HG03045 (cell line): ENCODE measurements around the gene OR10H2.
"Not testable (repeated sequence)": the region's sequence is repeated elsewhere in the genome, so short reads cannot be mapped to it uniquely, and the experiment has no call there.

Experiments
- ATAC-seq: cut with Tn5 transposase; IDR thresholded peaks from one replicate; pipeline ENCODE4 v1.9.1; 2021; ENCODE audit warnings: mild to moderate bottlenecking, moderate library complexity; ENCODE audit not compliant: unreplicated experiment

Gene OR10H2, protein sequence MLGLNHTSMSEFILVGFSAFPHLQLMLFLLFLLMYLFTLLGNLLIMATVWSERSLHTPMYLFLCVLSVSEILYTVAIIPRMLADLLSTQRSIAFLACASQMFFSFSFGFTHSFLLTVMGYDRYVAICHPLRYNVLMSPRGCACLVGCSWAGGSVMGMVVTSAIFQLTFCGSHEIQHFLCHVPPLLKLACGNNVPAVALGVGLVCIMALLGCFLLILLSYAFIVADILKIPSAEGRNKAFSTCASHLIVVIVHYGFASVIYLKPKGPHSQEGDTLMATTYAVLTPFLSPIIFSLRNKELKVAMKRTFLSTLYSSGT

DNA sequence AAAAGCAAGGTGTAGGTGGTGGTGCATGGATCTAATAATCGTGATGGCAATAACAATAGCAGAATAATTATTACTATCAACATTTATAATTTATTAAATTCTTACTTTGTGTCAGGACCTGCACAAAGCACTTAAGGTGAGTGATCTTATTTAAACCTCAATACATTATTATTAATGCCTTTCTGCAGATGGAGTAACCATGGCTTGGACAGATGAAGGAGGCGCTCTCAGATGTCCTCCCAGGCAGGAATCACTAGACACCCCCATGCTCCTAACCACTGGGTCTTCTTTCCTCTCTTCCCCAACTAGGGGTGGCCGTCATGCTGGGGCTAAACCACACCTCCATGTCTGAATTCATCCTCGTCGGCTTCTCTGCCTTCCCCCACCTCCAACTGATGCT lies at the start of gene OR10H2:
OR10H2 (plus strand) TSS at position 301 of the 400 bp plus-strand sequence; CDS start at position 321, 20 bp downstream.
- ATAC-seq: no peak

DNA sequence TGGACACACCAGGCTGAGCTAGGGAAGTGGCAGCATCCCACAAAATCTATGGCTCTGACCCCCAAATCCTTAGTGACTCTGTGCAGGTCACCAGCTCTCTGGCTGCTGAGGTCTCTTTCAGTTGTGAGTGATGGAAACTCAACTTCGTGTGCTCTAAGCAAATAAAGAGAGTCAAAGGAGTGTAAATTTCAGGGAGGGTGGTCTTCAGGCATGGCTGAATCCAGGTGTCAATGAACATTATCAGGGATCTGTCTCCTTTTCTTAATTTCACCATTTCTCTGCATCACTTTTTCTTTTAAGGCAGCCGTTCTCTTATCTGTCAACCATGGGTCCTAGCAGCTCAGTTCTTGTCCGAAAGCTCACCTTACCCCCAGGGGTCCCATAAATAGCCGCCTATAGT lies 48.7 kb upstream of the OR10H2 start:
- ATAC-seq: no peak

DNA sequence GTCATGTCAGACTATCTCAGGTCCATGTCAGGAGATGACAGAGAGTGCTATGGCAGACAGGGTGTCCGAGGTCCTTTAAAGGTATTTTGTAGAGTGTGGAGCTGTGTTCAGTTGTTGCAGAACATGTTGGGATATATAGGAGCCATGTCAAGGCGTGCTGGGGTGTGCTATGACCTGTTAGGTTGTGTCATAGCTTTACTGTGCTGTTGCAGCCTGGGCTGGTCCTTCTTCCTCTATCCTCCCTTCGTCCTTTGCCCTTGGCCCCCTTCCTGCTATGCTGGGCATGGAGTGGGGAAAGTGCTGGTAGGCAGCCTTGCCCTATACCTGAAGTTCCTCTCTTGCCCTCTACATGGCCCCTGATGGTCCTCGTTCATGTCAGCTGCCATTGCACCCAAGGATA lies 48.0 kb upstream of the OR10H2 start:
- ATAC-seq: not testable (repeated sequence)

DNA sequence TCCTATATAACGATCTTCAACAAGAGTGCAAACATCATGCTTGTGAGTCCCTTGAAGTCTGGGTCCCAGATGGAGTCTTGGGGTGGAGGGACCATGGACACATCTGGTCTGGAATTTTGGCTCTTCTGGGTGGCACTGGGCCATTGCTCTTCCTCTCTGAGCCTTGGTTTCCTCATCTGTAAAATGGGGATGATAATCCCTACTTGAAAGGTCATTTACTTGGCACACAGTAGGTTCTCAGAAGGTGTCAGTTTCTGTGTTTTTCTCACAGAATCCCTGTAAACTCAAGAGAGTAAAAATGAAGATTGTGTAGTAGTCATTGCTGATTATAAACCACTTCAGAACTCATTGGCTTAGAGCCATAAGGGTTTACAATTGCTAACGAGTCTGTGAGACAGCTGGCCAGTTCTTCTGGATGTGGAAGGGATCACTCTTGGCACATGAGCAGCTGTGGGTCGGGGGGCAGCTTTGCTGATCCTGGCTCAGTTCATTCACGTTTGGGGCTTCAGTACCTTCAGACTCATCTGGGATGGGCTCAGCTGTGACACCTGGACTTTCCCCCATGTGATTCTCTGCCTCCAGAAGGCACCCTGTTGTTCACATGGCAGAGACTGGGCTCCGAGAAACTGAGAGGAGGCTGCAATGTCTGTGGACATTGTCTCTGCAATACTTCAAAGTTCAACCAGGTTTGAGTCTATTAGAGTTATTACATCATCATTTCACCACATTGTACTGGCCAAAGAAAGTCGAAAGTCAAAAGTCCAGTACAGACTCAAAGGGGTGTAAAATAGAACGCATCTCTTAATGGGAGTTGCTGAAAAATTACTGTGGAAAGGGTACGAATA lies 47.1 kb upstream of the OR10H2 start:
- ATAC-seq: no peak

DNA sequence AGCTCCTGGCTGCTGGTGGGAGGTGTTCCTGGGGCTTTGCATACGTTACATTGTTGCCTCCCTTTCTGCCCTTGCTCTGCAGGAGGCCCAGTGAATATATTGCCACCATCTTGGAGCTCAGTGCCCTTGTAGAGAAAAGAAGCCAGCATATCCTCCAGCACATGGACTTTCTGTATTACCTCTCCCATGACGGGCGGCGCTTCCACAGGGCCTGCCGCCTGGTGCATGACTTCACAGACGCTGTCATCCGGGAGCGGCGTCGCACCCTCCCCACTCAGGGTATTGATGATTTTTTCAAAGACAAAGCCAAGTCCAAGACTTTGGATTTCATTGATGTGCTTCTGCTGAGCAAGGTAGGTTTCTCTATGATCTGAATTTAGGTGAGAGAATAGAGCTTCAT lies 44.4 kb upstream of the OR10H2 start:
- no peak for ATAC-seq

DNA sequence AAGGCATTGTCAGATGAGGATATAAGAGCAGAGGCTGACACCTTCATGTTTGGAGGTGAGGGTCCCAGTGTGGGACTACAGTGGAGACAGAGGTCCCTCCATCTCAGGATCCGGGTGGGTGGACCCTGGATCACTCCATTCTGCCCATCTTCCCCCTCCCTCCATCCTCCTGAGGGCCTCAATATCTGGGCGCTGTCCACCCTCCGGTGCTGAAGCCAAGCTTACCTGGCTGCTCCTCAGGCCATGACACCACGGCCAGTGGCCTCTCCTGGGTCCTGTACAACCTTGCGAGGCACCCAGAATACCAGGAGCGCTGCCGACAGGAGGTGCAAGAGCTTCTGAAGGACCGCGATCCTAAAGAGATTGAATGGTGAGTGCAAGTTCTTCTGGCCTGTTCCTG lies 43.0 kb upstream of the OR10H2 start:
- ATAC-seq: no peak

DNA sequence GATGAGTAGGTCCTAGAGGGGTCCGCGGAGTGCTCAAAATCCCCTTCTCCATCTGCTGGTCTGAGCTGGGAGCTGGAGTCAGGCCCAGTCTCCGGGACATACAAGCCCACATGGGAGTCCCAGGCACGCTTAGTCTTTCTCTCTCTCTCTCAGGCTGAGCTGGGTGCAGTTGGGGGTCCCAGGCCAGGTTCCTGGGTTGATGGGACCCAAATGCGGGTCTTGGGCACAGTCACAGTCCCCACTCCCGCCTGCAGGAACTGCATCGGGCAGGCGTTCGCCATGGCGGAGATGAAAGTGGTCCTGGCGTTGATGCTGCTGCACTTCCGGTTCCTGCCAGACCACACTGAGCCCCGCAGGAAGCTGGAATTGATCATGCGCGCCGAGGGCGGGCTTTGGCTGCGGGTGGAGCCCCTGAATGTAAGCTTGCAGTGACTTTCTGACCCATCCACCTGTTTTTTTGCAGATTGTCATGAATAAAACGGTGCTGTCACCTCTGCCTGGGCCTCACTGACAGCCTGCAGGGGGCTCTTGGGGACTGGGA lies 31.1 kb upstream of the OR10H2 start:
- no peak for ATAC-seq

DNA sequence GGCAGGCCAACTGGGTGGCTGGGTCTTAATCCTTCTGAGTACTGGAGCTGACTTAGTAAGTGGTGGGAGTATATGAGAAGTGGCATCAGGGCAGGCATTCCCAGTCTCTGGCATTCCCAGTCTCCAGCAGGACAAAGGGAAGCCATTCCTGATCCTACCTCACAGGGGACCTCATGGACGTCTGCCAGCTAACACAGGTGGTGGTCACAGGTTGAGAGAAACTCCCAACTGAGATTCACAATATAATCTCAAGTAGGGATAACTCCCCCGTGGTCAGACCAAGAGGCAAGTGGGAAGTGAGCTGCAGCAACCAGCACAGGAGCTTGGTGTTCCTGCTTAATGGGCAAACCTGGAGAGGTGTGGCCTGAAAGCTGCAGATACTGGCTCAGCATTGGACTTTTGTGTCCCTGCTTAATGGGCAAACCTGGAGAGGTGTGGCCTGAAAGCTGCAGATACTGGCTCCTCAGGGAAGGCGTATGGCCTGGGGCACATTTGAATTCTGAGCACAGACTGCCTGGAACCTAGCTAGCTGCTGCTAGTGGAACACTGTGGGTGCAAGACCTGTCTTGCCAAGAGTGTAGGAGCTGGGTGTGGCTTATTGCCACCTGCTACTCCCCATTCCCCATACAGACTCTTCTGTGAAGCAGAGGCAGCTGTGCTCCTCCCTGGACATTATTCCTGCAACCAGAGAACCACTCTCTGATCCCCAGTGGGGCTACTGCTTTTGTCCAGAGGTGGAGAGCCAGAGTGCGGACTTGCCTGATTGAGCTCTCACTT lies 25.9 kb upstream of the OR10H2 start:
- ATAC-seq: no peak

DNA sequence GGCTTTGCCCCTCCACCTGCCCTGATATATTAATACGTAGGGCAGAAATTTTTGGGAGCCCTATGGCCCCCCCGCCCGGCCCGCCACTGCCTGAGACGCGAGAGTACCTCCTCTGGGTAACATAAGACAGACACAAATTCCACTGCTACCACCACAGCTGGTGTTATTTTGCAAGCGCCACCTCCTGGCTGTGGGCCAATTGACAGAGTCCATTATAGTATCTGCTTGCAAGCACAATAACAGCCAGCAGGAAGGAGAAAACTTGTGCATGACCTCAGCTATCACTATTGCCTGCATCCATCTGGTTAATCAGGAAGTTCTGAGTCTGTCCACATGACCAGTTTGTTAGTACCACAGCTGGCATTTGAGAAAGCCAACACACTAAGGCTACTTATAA lies 25.3 kb upstream of the OR10H2 start:
- ATAC-seq: no peak

DNA sequence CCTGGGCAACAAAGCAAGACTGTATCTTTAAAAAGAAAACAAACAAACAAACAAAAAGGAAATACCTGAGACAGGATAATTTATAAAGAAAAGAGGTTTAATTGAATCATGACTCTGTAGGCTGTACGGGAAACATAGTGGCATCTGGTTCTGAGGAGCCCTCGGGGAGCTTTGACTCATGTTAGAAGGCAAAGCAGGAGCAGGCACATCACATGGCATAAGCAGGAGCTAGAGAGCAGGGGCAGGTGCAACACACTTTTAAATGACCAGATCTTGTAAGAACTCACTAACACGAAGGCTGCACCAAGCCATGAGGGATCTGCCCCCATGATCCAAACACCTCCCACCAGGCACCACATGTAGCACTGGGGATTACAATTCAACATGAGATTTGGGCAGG lies 13.2 kb upstream of the OR10H2 start:
- no peak for ATAC-seq

DNA sequence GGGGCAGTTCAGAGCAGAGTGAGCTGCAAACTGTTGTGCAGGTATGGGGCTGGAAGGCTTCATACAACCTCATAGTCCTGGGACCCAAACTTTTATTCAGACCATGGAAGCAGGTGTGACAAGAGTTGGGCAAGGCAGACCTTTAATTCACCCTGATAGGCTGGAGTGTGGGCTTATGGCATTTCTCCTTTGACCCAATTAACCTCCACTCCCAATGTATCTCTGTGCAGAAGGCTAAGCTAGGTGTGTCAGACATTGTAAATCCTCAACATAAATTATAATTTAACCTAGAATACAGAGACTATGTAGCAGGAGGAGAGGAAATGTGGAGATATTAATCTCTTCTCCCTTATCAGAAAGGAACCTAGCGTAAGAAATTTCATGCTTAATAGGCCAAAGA lies 12.2 kb upstream of the OR10H2 start:
- no peak for ATAC-seq

DNA sequence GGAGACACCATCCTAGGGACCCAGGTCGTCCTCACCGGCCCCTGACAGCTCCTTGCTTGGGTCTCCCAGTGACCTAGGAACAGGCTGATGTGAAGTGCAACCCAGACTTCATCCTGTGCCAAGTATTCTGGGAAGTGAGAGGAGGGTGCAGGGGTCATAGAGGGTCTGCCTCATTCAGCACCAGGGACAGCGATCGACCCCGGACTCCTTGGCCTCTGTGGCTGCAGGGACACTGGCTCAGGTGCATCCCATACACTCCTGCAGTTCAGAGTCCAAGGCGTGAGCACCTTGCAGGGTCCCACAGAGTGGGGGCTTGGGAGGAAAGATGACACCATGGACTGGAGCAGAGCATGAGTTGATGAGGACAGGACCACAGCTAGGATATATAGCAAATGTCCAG lies 10.0 kb upstream of the OR10H2 start:
- no peak for ATAC-seq

DNA sequence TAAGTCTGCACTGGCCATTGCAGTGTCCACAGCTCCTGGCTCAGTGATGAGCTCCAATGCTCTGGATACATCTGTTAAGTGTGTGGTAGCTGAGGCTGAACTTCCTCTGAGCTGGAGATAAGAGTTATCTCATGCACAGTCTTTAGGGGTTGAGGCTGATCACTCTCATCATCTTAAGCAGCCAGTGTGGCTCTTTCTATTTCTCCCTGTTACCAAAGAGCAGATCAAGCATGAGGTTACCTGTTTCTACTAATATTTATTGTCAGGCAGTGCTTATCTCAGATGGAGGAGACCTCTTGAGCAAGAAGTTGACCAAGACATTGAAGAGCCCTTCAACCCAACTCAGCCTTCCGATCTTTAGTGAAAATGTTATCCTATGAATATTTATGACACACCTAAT lies 6.6 kb upstream of the OR10H2 start:
- no peak for ATAC-seq

DNA sequence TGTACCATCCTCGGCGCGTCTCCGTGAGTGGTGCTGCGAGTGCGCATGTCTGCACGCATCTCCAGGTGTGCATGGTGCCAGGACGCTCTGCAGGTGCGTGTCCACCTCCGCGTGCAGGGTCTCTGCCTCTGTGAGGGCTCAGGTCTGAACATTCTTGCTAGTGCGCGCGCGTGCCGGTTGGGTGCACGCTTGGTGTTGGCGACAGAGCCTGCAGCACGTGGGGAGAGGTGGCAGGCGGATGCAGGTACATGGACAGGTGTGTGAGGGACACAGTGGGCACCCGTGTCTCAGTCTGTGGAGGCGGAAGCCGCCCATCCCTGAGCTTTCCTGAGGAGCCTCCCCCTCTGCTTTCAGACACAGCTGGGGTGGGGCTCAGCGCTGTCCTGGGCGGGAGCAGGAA lies 4.9 kb upstream of the OR10H2 start:
- ATAC-seq: no peak

DNA sequence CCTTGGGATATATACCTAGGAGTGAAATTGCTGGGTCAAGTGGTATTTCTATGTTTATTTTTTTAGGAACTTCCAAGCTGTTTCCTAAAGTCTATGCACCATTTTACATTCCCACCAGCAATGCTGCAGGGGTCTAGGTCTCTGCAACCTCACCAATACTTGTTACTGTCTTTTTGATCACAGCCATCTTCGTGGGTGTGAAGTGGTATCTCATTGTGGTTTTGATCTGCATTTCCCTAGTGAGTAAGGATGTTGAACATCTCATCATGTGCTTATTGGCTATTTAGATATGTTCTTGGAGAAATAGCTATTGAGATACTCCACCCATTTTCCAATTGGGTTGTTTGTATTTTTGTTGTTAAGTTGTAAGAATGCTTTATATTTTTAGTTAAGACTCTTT lies 2.7 kb downstream of the OR10H2 start:
- ATAC-seq: no peak

DNA sequence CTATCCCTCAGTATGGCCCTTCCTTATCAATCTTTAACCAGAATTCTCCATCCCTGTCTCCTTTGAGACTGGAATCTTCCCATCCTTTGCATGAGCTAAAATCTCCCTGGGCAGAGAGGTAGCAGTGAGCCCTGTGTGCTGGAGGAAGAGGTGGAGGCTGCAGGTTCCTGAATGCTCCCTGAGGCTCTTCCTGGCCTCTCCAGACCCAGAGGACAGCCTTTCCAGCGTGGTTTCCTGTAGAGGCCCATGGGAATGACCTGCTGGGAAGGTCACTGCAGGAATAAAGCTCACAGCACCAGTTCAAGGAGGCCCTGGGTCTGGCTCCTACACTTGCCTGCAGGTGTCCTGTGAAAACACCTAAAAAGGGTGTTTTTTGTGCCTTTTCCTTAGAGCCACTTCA lies 4.6 kb downstream of the OR10H2 start:
- ATAC-seq: no peak

DNA sequence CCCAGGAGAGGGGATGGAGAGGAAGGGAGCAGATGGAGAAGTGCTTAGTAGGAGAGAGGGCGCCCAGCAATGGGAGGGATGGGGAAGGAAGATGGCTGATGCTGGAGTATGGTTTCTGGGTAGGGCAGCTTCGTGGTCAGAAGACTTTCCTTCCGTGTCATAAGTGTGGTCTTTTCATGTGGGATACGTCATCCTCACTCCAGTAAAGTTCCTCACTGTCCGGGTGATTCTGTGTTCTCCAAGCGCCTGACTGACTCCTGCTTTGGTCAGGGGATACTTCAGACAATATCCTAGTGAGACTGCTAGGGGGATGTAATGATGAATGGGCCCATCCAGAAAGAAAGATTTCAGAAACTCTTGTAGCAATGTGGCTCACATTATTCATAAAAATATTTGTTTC lies 6.1 kb downstream of the OR10H2 start:
- no peak for ATAC-seq

DNA sequence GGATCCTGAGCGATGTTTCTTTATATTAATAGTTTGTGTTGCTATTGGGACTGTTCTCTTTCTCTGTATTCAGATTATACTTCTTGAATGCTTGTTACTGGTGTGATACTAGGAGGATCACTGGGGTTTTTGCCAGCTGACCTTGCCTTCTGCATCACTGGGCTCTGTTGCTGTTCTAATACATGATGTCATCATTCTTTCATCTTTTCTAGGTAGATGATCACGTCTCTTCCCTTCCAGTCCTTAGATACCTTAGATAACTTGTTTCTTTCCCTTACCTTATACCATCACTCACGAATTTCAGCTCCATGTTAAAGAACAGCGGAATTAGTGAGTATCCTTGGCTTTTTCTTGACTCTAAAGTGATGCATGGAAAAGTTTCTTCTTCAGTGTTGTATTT lies 9.9 kb downstream of the OR10H2 start, which contains the start of gene OR10H3:
OR10H3 (plus strand) TSS at position 264 of the 400 bp plus-strand sequence. CDS start 3,408 bp downstream, outside the sequence.
- ATAC-seq: no peak

DNA sequence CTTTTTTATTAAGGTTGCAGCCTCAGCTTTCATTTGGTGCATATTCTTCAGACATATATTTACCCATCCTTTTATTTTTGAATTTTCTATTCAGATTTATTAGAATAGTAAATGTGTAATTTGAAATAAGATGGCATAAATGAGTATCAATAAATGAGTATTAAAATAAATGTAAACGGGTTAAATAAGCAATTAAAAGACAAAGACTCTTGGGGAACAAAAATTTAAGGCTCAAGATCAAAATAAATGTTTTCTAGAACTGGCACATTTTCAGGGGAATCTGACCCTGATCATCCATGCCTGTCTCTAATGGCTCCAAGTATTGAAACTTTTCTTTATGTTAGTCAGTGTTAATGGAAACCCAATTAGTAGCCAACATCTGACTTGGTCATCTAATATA lies 13.0 kb downstream of the OR10H2 start:
- no peak for ATAC-seq

DNA sequence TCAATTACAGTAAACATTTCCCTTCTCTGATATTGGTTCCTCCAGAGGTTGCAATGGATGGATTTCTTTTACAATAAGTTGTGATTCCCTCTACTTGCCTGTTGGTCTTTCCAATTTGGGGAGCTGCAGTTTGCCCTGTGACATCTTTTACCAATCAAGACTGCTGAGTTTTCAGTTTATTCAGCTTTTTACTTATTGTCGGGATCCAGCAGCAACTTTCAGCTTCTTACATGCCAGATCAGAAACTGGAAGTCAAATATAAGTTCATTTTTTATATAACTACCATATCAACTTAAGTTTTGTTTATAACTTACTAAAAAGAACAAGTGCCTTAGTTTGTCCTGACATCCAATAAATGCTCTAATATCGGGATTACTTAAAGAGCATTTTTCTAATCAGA lies 20.4 kb downstream of the OR10H2 start:
- no peak for ATAC-seq

DNA sequence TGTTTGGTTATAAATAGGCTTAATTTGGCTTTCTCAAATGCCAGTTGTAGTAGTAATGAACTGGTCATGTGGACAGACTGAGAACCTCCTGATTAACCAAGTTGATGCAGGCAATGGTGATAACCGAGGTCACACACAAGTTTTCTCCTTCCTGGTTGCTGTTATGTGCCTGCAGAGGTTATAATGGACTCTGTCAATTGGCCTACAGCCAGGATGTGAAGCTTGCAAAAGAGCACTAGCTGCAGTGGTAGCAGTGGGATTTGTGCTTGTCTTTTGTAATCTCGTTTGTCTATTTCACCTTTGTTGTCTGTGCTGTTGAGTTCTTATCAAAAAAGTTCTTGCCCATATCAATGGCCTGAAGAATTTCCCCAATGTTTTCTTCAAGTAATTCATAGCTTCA lies 30.6 kb downstream of the OR10H2 start:
- ATAC-seq: no peak
